ENCODE measurements around the gene SPX.

The SPX gene, protein sequence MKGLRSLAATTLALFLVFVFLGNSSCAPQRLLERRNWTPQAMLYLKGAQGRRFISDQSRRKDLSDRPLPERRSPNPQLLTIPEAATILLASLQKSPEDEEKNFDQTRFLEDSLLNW

DNA sequence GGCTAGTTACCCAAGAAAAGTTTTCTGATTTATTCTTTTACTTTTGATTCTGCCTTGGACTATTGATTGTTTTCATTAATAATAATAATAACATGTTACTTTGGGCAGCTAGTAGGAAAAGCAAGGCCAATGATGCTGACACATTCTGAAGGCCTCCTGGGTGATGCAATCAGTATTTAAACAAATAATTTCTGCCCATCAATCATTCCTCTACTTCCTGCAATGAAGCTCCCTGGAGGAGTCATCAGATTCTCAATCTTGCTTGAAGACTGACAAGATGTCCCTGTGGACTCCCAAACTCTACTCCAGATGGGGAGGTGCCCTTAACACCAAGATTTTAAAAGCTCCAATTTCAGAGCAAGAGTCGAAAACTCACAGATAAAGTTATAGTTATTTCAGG lies at the start of gene SPX:
Gene SPX (plus strand): TSS at position 244 of the 400 bp plus-strand sequence. CDS start 177 bp downstream, outside the sequence.
- no peak for DNase-seq

- no peak for DNase-seq
These were observed 49.1 kb upstream of the SPX start for GRCh38 chr12:21476949-21477348.

- no peak for DNase-seq
These were observed 47.2 kb upstream of the SPX start for GRCh38 chr12:21478756-21479455.

- no peak for DNase-seq
These were observed 42.6 kb upstream of the SPX start for GRCh38 chr12:21483531-21483930.

- no peak for DNase-seq
These were observed 40.1 kb upstream of the SPX start for GRCh38 chr12:21485998-21486397.

GRCh38 chr12:21499765-21500164 lies 26.3 kb upstream of the SPX start:
- no peak for DNase-seq

DNA sequence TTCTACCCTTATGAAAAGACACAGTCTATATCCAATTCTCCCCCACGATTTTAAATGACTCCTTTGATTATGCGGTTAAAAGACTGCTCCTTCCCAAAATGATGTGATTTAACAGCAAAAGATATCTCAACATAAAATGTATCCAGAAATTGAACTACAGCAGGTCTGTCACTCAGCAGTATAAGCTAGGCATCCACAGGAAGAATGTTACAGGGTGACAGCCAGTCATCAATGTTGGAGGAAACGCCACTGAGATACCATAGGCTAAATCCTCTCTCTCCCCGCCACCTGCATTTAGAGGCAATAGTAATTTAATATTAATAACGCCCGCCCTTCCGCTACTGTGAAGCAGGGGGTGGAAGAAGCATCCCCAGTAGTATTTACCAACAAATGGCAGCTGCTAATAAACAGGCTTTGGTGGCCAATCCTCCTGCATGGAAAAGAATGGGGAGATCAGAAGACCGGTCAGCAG lies 25.3 kb upstream of the SPX start:
- DNase-seq = no peak

DNA sequence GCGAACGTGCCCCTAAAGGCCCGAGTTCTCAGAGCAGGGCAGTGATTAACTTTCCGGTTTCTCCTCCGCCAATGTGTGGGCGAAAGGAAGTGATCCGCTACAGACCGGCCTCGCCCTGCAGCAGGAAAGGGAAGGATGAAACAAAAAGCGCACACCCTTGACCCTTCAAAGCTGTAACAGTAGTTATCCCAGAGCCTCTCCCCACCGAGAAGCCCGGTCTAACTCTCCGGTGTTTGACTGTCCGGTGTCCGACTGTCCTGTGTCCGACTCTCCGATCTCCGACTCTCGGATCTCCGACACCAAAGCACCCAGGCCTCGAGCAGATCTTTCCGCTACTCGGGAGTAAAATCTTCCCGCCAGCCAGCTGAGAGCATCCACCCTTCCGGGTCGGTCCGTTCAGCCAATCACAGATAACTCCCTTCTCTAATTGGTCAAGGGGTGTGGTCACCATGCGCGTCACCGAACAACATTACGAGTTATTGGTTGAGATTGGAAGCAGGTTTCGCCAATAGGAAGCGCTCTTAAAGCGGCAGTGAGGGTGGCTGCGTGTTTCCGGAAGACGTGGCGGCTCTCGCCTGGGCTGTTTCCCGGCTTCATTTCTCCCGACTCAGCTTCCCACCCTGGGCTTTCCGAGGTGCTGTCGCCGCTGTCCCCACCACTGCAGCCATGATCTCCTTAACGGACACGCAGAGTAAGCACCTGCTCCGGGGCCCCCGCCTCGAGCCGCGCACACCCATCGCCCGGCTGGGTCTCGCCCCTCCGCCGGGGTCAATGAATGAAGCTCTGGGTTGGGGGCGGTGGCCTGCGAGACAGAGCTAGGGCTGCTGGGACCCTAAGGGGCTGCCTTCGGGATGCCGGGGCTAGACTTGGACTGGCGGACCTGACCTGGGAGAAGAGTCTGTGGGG lies 24.6 kb upstream of the SPX start, which contains the start of the genes GOLT1B and RECQL:
Gene GOLT1B (plus strand): TSS at position 532 of the 906 bp plus-strand sequence. CDS start 135 bp downstream, at position 667.
Gene RECQL (minus strand): TSS at position 378 of the 906 bp plus-strand sequence. CDS start 2,065 bp downstream, outside the sequence.
- peak; percentile 92 to 96 for DNase-seq

DNA sequence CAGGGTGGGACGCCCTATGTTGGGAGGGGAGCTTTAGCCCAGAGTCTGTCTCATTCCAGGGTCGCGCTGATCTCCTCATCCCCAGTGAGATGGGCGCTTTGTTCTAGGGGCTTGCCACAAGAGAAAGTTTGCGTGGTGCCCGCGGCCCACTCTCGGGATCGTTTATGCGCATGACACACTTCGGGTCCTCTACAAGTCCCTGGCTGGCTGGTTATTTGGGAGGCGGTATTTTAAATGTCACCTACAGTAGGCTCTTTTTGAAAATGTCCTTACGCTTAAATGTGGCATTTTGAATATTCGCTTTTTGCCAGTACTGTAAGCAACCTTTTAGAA lies 24.0 kb upstream of the SPX start:
- peak; percentile 1 to 41 for DNase-seq

GRCh38 chr12:21502872-21503271 lies 23.2 kb upstream of the SPX start:
- no peak for DNase-seq

GRCh38 chr12:21505888-21506287 lies 20.2 kb upstream of the SPX start:
- DNase-seq = no peak

DNA sequence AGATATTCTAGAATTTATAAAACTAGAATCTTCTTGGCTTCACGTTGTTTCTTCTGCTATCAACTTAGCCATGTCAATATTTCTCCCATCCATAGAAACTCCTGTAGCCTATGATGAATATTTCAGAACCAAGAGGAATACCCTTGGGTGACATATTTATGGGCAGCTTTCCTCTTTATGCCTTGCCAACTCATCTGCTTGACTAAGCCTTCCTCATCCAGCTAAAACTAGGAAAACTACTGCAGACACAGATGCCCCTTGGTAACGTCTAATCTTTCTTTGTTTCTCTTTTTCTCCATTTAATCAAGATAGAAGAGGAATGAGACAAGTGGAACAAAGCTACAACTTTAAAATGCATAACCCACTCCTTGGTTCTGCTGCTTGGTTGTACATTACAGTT lies 18.2 kb upstream of the SPX start:
- DNase-seq = no peak

DNA sequence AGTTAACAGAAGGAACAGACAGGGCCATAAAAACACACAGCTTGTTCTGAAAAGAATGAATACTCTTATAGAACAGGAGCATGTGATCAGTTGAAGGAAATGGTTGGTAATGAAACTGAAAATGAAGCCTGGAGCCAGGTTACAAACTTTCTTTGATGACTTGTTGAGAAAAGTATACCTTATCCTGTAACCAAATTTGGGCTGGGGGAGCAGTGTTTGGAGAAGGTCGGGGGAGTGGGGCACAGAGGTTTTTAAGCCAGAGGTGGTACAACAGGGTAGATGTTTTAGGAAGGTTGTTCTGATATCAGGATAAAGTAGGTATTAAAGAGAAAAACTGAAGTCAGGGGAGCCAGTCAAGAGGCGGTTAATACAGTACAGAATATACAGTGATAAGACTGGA lies 16.3 kb upstream of the SPX start:
- DNase-seq = peak in 1 of 2 donors; percentile 65

DNA sequence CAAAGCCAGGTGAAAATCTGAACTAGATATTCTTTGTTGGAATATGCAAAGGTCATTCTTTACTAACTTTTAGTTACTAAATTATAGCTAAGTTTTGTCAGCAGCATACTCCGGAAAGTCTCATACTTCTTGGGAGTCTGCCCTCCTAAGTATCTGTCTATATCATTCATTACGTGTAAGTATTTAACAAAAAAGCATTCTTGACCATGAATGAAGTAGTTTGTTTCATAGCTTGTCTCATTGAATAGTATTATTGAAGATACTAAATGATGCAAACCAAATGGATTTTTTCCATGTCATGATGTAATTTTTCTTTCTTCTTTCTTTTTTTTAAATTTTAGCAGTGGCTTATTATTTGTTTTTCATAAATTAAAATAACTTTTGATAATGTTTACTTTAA lies 9.8 kb upstream of the SPX start:
- DNase-seq = no peak

GRCh38 chr12:21518451-21518850 lies 7.6 kb upstream of the SPX start:
- no peak for DNase-seq

DNA sequence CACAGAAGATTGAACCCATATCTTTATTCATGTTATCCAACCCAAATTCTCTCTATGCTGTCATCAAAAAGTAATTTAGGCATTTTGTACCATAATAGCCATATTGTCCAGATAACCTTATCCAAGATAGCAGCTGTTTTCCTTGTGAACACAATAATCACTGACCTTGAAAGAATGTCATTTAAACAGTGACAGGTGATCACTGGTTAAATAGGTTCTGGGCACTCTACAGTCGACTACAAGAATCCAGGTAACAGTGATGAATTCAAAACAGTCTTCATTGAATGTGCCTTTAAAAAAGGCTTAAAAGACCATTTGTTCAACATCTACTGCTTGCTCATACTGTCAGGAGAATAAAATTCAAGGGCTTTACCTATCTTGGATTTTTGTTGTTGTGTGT lies 4.6 kb upstream of the SPX start:
- no peak for DNase-seq

GRCh38 chr12:21523148-21523547 lies 2.9 kb upstream of the SPX start:
- no peak for DNase-seq

DNA sequence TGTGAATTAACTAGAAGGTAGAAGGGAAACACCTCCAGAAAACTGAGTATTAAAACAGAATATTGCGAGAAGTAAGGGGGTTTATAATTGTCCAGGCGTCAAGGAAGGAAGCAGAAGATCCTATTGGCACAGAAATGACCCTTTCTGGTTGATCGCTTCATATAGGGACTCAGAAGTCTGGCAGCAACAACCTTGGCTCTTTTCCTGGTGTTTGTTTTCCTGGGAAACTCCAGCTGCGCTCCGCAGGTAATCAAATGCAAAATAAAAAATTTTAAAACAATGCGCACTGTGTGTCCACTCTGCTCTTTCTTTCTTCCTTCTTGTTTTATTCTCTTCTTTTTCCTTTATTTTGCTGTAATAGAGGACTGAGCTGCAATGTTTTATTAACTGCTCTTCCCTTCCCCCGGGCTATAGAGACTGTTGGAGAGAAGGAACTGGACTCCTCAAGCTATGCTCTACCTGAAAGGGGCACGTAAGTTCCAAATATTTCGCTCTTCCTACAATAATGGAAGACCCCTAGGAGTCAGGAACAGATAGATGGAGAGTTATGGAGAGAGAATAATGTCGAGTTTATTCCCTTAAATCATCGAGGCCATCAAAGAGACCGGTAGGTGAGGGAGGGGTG lies 737 bp downstream of the SPX start:
- DNase-seq = no peak

GRCh38 chr12:21527451-21528180 lies 1.5 kb downstream of the SPX start:
- peak; percentile 30 to 58 for DNase-seq

DNA sequence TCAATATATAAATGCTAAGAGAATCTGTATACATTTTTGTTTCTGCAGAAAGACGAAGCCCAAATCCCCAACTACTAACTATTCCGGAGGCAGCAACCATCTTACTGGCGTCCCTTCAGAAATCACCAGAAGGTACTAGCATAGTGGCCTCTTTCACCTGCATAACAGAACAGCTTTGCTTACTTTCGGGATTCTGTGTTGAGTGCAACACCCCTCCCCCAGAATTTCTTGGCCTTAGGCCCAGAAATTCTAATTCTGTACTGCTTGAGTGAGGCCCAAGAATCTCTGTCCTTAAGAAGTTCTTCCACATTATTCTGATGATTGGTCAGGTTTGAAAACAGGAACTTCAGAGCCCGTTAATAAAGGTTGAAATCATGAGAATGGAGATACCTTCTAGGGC lies 2.9 kb downstream of the SPX start:
- no peak for DNase-seq

- DNase-seq = no peak
These were observed 3.4 kb downstream of the SPX start for GRCh38 chr12:21529456-21529855.

DNA sequence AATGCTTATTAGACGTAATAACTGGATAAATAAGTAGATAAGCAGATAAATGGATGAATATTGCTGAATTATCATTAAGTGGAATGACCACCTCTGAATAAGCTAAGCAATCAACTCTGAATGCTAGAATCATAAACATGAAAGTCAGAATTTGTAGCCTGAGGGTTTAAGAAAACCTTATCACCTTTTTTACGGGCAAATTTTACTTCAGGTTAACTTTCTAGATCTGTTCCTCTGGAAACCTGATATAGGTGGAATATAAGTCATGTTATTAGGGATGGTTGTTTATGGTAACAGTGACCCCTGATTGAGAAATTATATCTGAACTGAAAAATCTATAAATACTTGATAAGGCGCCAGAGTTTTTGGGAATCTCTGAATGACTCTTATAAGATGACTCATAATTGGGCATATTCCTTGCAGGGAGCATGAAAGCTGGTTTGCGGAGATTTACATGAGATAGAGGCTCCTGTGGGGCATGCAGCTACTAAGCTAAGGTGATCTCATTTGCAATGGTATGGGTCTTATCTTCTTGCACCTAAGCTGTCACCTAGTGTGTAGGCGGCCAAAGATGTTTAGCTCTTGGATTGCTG lies 12.1 kb downstream of the SPX start:
- no peak for DNase-seq

All from CD4-positive, alpha-beta T cell treated with Interferon alpha-2 for 1 hour (primary cell).